ENCODE measurements around the gene PSMD11. TPM values are rescaled to one million over a fixed set of nuclear protein-coding genes. Genes with fewer than 3 reads are reported as not detected.

PSMD11 gene
- total RNA-seq, 2 experiments from 2014 or later: 81.0 to 137 TPM

GRCh38 chr17:32475258-32475657, 30.9 kb downstream of the PSMD11 start:
- TF ChIP-seq EZH2phosphoT487 (IDR thresholded peaks at IDR 0.05; ENCODE audit: borderline replicate concordance, low read depth, low read length): no peak
- TF ChIP-seq CTCF (conservative IDR thresholded peaks at IDR 0.05; ENCODE audit: low read length): no peak
- BruUV-seq (replicated peaks): no TSS peak
- H3K27ac ChIP-seq (ENCODE audit: low read depth, low read length, poor library complexity, severe bottlenecking): no peak overlapping the region
- H3K9me3 ChIP-seq (ENCODE audit: low read length): no peaks in the 10 kb centered on the region
- H3K36me3 ChIP-seq (ENCODE audit: insufficient read depth, low read length): peaks cover 96% of the 10 kb centered on the region
- no peaks in the 10 kb centered on the region for H3K79me2 ChIP-seq (ENCODE audit: insufficient read depth, low read depth, low read length)
- H3K4me2 ChIP-seq (ENCODE audit: low read length): no peak overlapping the region
- no peak for DNase-seq (ENCODE audit: low spot score)
- no peak overlapping the region for H2AFZ ChIP-seq (ENCODE audit: low read length)
- intact Hi-C loops (cut with micrococcal nuclease; ENCODE audit: unreplicated experiment): no loop called here
- ChIA-PET POLR2A (no interaction called here), CTCF (ENCODE audit: unreplicated experiment) (no interaction called here)
- no peaks in the 10 kb centered on the region for H3K4me1 ChIP-seq (ENCODE audit: insufficient read depth, low read length, poor library complexity, severe bottlenecking)
- H3K4me3 ChIP-seq (ENCODE audit: low read depth, low read length, poor library complexity, severe bottlenecking): no peak overlapping the region
- H3K9me2 ChIP-seq (ENCODE audit: insufficient read depth, low read length): no peaks in the 10 kb centered on the region
- H4K20me1 ChIP-seq (ENCODE audit: insufficient read depth, low read length): no peaks in the 10 kb centered on the region

GRCh38 chr17:32477220-32477619, 32.9 kb downstream of the PSMD11 start:
- Histone ChIP-seq H3K9me2 (ENCODE audit: insufficient read depth, low read length) (no peaks in the 10 kb centered on the region), H3K27ac (ENCODE audit: low read depth, low read length, poor library complexity, severe bottlenecking) (no peak overlapping the region), H3K36me3 (ENCODE audit: insufficient read depth, low read length) (peaks cover 95% of the 10 kb centered on the region), H3K9me3 (ENCODE audit: low read length) (no peaks in the 10 kb centered on the region), H2AFZ (ENCODE audit: low read length) (no peak overlapping the region), H4K20me1 (ENCODE audit: insufficient read depth, low read length) (no peaks in the 10 kb centered on the region), H3K4me1 (ENCODE audit: insufficient read depth, low read length, poor library complexity, severe bottlenecking) (peaks cover 12% of the 10 kb centered on the region), H3K4me3 (ENCODE audit: low read depth, low read length, poor library complexity, severe bottlenecking) (no peak overlapping the region), H3K79me2 (ENCODE audit: insufficient read depth, low read depth, low read length) (no peaks in the 10 kb centered on the region), H3K4me2 (ENCODE audit: low read length) (no peak overlapping the region)
- TF ChIP-seq CTCF (conservative IDR thresholded peaks at IDR 0.05; ENCODE audit: low read length): no peak
- no peak for TF ChIP-seq EZH2phosphoT487 (IDR thresholded peaks at IDR 0.05; ENCODE audit: borderline replicate concordance, low read depth, low read length)
- no peak for DNase-seq (ENCODE audit: low spot score)
- ChIA-PET CTCF (ENCODE audit: unreplicated experiment) (no interaction called here), POLR2A (no interaction called here)
- no TSS peak for BruUV-seq (replicated peaks)
- intact Hi-C loops (cut with micrococcal nuclease; ENCODE audit: unreplicated experiment): no loop called here

GRCh38 chr17:32479074-32479617, 34.8 kb downstream of the PSMD11 start:
- Histone ChIP-seq H3K4me2 (ENCODE audit: low read length) (no peak overlapping the region), H3K79me2 (ENCODE audit: insufficient read depth, low read depth, low read length) (no peaks in the 10 kb centered on the region), H3K4me3 (ENCODE audit: low read depth, low read length, poor library complexity, severe bottlenecking) (no peak overlapping the region), H3K9me3 (ENCODE audit: low read length) (no peaks in the 10 kb centered on the region), H3K4me1 (ENCODE audit: insufficient read depth, low read length, poor library complexity, severe bottlenecking) (peaks cover 28% of the 10 kb centered on the region), H3K9me2 (ENCODE audit: insufficient read depth, low read length) (no peaks in the 10 kb centered on the region), H2AFZ (ENCODE audit: low read length) (no peak overlapping the region), H3K36me3 (ENCODE audit: insufficient read depth, low read length) (peaks cover 87% of the 10 kb centered on the region), H4K20me1 (ENCODE audit: insufficient read depth, low read length) (0 out of 2 replicates have a peak, but pooled peaks cover 3% of the 10 kb centered on the region), H3K27ac (ENCODE audit: low read depth, low read length, poor library complexity, severe bottlenecking) (no peak overlapping the region)
- ChIA-PET CTCF (ENCODE audit: unreplicated experiment) (interaction anchor here (1.0 kb wide), 1 partner anchor 10 kb away, joined by 4 read pairs; no protein-coding TSS in a partner anchor), POLR2A (interaction anchor here (0.9 kb wide), 1 partner anchor 10 kb away, joined by 3 read pairs; no protein-coding TSS in a partner anchor)
- no TSS peak for BruUV-seq (replicated peaks)
- DNase-seq (ENCODE audit: low spot score): no peak
- TF ChIP-seq EZH2phosphoT487 (IDR thresholded peaks at IDR 0.05; ENCODE audit: borderline replicate concordance, low read depth, low read length): no peak
- no peak for TF ChIP-seq CTCF (conservative IDR thresholded peaks at IDR 0.05; ENCODE audit: low read length)
- intact Hi-C loops (cut with micrococcal nuclease; ENCODE audit: unreplicated experiment): no loop called here

Measured in OCI-LY7 (cell line).